ENCODE results near the gene SNAPIN. TPM values are rescaled to one million over a fixed set of nuclear protein-coding genes. Genes with fewer than 3 reads are reported as not detected.
"Not testable (repeated sequence)": the region's sequence is repeated elsewhere in the genome, so short reads cannot be mapped to it uniquely, and the experiment has no call there.

SNAPIN gene
- total RNA-seq, 1 experiment from 2014 or later = 59.3 TPM

GRCh38 chr1:153630384-153630783 lies 28.1 kb upstream of the SNAPIN start:
- Histone ChIP-seq H3K36me3 (peaks cover 19% of the 10 kb centered on the region), H3K27ac (no peak overlapping the region), H3K27me3 (replicated peaks) (no peaks in the 10 kb centered on the region), H3K4me1 (replicated peaks) (peaks cover 35% of the 10 kb centered on the region), H3K9me3 (replicated peaks) (no peaks in the 10 kb centered on the region), H3K4me3 (no peak overlapping the region)
- DNase-seq (ENCODE audit: low read depth in 1 of 2, low spot score in 2 of 2) = no peak

- no peak for DNase-seq (ENCODE audit: low read depth in 1 of 2, low spot score in 2 of 2)
- no peak overlapping the region for H3K27ac ChIP-seq
- no peaks in the 10 kb centered on the region for H3K27me3 ChIP-seq (replicated peaks)
- peaks cover 26% of the 10 kb centered on the region for H3K4me1 ChIP-seq (replicated peaks)
- peaks cover 22% of the 10 kb centered on the region for H3K36me3 ChIP-seq
- H3K4me3 ChIP-seq = no peak overlapping the region
- no peaks in the 10 kb centered on the region for H3K9me3 ChIP-seq (replicated peaks)
These were observed 27.2 kb upstream of the SNAPIN start for GRCh38 chr1:153631047-153632022.

GRCh38 chr1:153633161-153633753 lies 25.2 kb upstream of the SNAPIN start:
- DNase-seq (ENCODE audit: low read depth in 1 of 2, low spot score in 2 of 2) = no peak
- Histone ChIP-seq H3K9me3 (replicated peaks) (no peaks in the 10 kb centered on the region), H3K36me3 (peaks cover 41% of the 10 kb centered on the region), H3K27me3 (replicated peaks) (no peaks in the 10 kb centered on the region), H3K4me1 (replicated peaks) (0 out of 2 replicates have a peak, but pooled peaks cover 10% of the 10 kb centered on the region), H3K27ac (no peak overlapping the region), H3K4me3 (peak overlapping the region; percentile 87)

- peaks cover 48% of the 10 kb centered on the region for H3K36me3 ChIP-seq
- no peaks in the 10 kb centered on the region for H3K27me3 ChIP-seq (replicated peaks)
- H3K27ac ChIP-seq = peak within 1 kb of the TSS; percentile 99
- H3K4me3 ChIP-seq = peak within 1 kb of the TSS; percentile 87
- DNase-seq (ENCODE audit: low read depth in 1 of 2, low spot score in 2 of 2) = peak; percentile 97 to 98
- H3K9me3 ChIP-seq (replicated peaks) = no peaks in the 10 kb centered on the region
- H3K4me1 ChIP-seq (replicated peaks) = 0 out of 2 replicates have a peak, but pooled peaks cover 10% of the 10 kb centered on the region
These were observed 24.5 kb upstream of the SNAPIN start, which contains the start of gene CHTOP for GRCh38 chr1:153633754-153634665. TSS of gene CHTOP (plus strand) at chr1:153634066. CDS start at chr1:153636589, 2,523 bp downstream.

- H3K4me3 ChIP-seq = no peak overlapping the region
- no peak for DNase-seq (ENCODE audit: low read depth in 1 of 2, low spot score in 2 of 2)
- no peak overlapping the region for H3K27ac ChIP-seq
- no peaks in the 10 kb centered on the region for H3K9me3 ChIP-seq (replicated peaks)
- H3K36me3 ChIP-seq = peaks cover 67% of the 10 kb centered on the region
- H3K4me1 ChIP-seq (replicated peaks) = 0 out of 2 replicates have a peak, but pooled peaks cover 10% of the 10 kb centered on the region
- H3K27me3 ChIP-seq (replicated peaks) = no peaks in the 10 kb centered on the region
These were observed 22.6 kb upstream of the SNAPIN start for GRCh38 chr1:153635872-153636271.

GRCh38 chr1:153636312-153636711 lies 22.2 kb upstream of the SNAPIN start:
- H3K27ac ChIP-seq = no peak overlapping the region
- H3K9me3 ChIP-seq (replicated peaks) = no peaks in the 10 kb centered on the region
- H3K4me3 ChIP-seq = no peak overlapping the region
- no peaks in the 10 kb centered on the region for H3K27me3 ChIP-seq (replicated peaks)
- DNase-seq (ENCODE audit: low read depth in 1 of 2, low spot score in 2 of 2) = no peak
- peaks cover 72% of the 10 kb centered on the region for H3K36me3 ChIP-seq
- H3K4me1 ChIP-seq (replicated peaks) = 0 out of 2 replicates have a peak, but pooled peaks cover 8% of the 10 kb centered on the region

- H3K27me3 ChIP-seq (replicated peaks) = no peaks in the 10 kb centered on the region
- no peaks in the 10 kb centered on the region for H3K9me3 ChIP-seq (replicated peaks)
- no peak for DNase-seq (ENCODE audit: low read depth in 1 of 2, low spot score in 2 of 2)
- 0 out of 2 replicates have a peak, but pooled peaks cover 6% of the 10 kb centered on the region for H3K4me1 ChIP-seq (replicated peaks)
- no peak overlapping the region for H3K27ac ChIP-seq
- H3K4me3 ChIP-seq = no peak overlapping the region
- H3K36me3 ChIP-seq = peaks cover 91% of the 10 kb centered on the region
These were observed 20.2 kb upstream of the SNAPIN start for GRCh38 chr1:153638261-153638660.

GRCh38 chr1:153639280-153639679 lies 19.2 kb upstream of the SNAPIN start:
- Histone ChIP-seq H3K27ac (no peak overlapping the region), H3K27me3 (replicated peaks) (no peaks in the 10 kb centered on the region), H3K9me3 (replicated peaks) (no peaks in the 10 kb centered on the region), H3K4me3 (no peak overlapping the region), H3K4me1 (replicated peaks) (0 out of 2 replicates have a peak, but pooled peaks cover 3% of the 10 kb centered on the region), H3K36me3 (peaks cover 97% of the 10 kb centered on the region)
- DNase-seq (ENCODE audit: low read depth in 1 of 2, low spot score in 2 of 2) = no peak

GRCh38 chr1:153640213-153640612 lies 18.3 kb upstream of the SNAPIN start:
- H3K36me3 ChIP-seq = peaks cover 100% of the 10 kb centered on the region
- not testable (repeated sequence) for H3K27me3 ChIP-seq (replicated peaks); H3K4me3 ChIP-seq; H3K9me3 ChIP-seq (replicated peaks); H3K4me1 ChIP-seq (replicated peaks); H3K27ac ChIP-seq; DNase-seq (ENCODE audit: low read depth in 1 of 2, low spot score in 2 of 2)

- peaks cover 100% of the 10 kb centered on the region for H3K36me3 ChIP-seq
- H3K4me3 ChIP-seq = no peak overlapping the region
- no peaks in the 10 kb centered on the region for H3K27me3 ChIP-seq (replicated peaks)
- no peak overlapping the region for H3K27ac ChIP-seq
- no peaks in the 10 kb centered on the region for H3K4me1 ChIP-seq (replicated peaks)
- no peaks in the 10 kb centered on the region for H3K9me3 ChIP-seq (replicated peaks)
- DNase-seq (ENCODE audit: low read depth in 1 of 2, low spot score in 2 of 2) = no peak
These were observed 17.6 kb upstream of the SNAPIN start for GRCh38 chr1:153640861-153641260.

GRCh38 chr1:153642161-153642560 lies 16.3 kb upstream of the SNAPIN start:
- DNase-seq (ENCODE audit: low read depth in 1 of 2, low spot score in 2 of 2) = no peak
- Histone ChIP-seq H3K27me3 (replicated peaks) (no peaks in the 10 kb centered on the region), H3K4me3 (no peak overlapping the region), H3K4me1 (replicated peaks) (no peaks in the 10 kb centered on the region), H3K27ac (no peak overlapping the region), H3K9me3 (replicated peaks) (no peaks in the 10 kb centered on the region), H3K36me3 (peaks cover 100% of the 10 kb centered on the region)

GRCh38 chr1:153643100-153643499 lies 15.4 kb upstream of the SNAPIN start:
- H3K9me3 ChIP-seq (replicated peaks) = no peaks in the 10 kb centered on the region
- no peak for DNase-seq (ENCODE audit: low read depth in 1 of 2, low spot score in 2 of 2)
- no peak overlapping the region for H3K4me3 ChIP-seq
- H3K36me3 ChIP-seq = peaks cover 95% of the 10 kb centered on the region
- no peaks in the 10 kb centered on the region for H3K4me1 ChIP-seq (replicated peaks)
- no peak overlapping the region for H3K27ac ChIP-seq
- no peaks in the 10 kb centered on the region for H3K27me3 ChIP-seq (replicated peaks)

GRCh38 chr1:153643816-153644215 lies 14.7 kb upstream of the SNAPIN start:
- no peaks in the 10 kb centered on the region for H3K27me3 ChIP-seq (replicated peaks)
- no peaks in the 10 kb centered on the region for H3K9me3 ChIP-seq (replicated peaks)
- H3K4me3 ChIP-seq = no peak overlapping the region
- H3K27ac ChIP-seq = no peak overlapping the region
- no peak for DNase-seq (ENCODE audit: low read depth in 1 of 2, low spot score in 2 of 2)
- peaks cover 88% of the 10 kb centered on the region for H3K36me3 ChIP-seq
- no peaks in the 10 kb centered on the region for H3K4me1 ChIP-seq (replicated peaks)
